ENCODE data around the gene SLC34A1. TPM values are rescaled to one million over a fixed set of nuclear protein-coding genes. Genes with fewer than 3 reads are reported as not detected.

The SLC34A1 gene
- total RNA-seq, 1 donor from 2014 or later = not detected

DNA sequence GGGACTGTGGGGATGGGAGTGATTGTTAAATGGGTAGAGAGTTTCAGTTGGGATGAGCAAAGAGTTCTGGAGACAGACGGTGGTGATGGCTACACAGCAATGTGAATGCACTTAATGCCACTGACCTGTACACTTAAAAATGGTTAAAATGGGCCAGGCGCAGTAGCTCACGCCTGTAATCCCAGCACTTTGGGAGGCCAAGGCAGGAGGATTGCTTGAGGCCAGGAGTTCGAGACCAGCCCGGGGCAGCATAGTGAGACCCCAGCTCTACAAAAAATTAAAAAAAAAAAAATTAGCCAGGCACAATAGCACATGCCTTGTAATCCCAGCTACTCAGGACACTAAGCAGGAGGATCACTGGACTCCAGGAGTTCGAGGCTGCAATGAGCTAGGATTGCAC lies 40.5 kb upstream of the SLC34A1 start:
- Mint-ChIP-seq H3K4me3 (ENCODE audit: unreplicated experiment) (no peak overlapping the region), H3K4me1 (ENCODE audit: low read depth, unreplicated experiment) (no peaks in the 10 kb centered on the region), H3K27ac (ENCODE audit: unreplicated experiment) (no peak overlapping the region), H3K27me3 (ENCODE audit: low read depth, unreplicated experiment) (no peaks in the 10 kb centered on the region), H3K9me3 (ENCODE audit: unreplicated experiment) (no peaks in the 10 kb centered on the region), H3K36me3 (ENCODE audit: low read depth, unreplicated experiment) (peaks cover 6% of the 10 kb centered on the region)
- no peak for TF ChIP-seq EZH2 (IDR thresholded peaks at IDR 0.05; ENCODE audit: insufficient read depth, low read length)
- TF ChIP-seq, protein P1, sequence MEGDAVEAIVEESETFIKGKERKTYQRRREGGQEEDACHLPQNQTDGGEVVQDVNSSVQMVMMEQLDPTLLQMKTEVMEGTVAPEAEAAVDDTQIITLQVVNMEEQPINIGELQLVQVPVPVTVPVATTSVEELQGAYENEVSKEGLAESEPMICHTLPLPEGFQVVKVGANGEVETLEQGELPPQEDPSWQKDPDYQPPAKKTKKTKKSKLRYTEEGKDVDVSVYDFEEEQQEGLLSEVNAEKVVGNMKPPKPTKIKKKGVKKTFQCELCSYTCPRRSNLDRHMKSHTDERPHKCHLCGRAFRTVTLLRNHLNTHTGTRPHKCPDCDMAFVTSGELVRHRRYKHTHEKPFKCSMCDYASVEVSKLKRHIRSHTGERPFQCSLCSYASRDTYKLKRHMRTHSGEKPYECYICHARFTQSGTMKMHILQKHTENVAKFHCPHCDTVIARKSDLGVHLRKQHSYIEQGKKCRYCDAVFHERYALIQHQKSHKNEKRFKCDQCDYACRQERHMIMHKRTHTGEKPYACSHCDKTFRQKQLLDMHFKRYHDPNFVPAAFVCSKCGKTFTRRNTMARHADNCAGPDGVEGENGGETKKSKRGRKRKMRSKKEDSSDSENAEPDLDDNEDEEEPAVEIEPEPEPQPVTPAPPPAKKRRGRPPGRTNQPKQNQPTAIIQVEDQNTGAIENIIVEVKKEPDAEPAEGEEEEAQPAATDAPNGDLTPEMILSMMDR (IDR thresholded peaks at IDR 0.05; ENCODE audit: insufficient read depth, low read depth, low read length) = no peak
- H4K20me1 ChIP-seq (ENCODE audit: insufficient read depth, low read length) = peaks cover 59% of the 10 kb centered on the region
- no peak overlapping the region for H3K4me2 ChIP-seq (ENCODE audit: low read length)
- H3K9ac ChIP-seq (ENCODE audit: low read length) = no peak overlapping the region
- no peaks in the 10 kb centered on the region for H3K4me1 ChIP-seq (ENCODE audit: insufficient read depth, low read length)
- H3K27me3 ChIP-seq (ENCODE audit: insufficient read depth, low read length) = no peaks in the 10 kb centered on the region
- no peak overlapping the region for H3K27ac ChIP-seq (ENCODE audit: low read depth, low read length)
- H3K9me3 ChIP-seq (ENCODE audit: insufficient read depth, low read depth, low read length) = no peaks in the 10 kb centered on the region
- H3K36me3 ChIP-seq (ENCODE audit: insufficient read depth, low read length) = peaks cover 20% of the 10 kb centered on the region
- no peak for DNase-seq (ENCODE audit: low read depth)
- H3K79me2 ChIP-seq (ENCODE audit: insufficient read depth, low read length) = peaks cover 85% of the 10 kb centered on the region
- no peak for FAIRE-seq
- H2AFZ ChIP-seq (ENCODE audit: low read depth, low read length) = no peak overlapping the region
- no peak overlapping the region for H3K4me3 ChIP-seq (ENCODE audit: insufficient read depth, low read depth, low read length)

DNA sequence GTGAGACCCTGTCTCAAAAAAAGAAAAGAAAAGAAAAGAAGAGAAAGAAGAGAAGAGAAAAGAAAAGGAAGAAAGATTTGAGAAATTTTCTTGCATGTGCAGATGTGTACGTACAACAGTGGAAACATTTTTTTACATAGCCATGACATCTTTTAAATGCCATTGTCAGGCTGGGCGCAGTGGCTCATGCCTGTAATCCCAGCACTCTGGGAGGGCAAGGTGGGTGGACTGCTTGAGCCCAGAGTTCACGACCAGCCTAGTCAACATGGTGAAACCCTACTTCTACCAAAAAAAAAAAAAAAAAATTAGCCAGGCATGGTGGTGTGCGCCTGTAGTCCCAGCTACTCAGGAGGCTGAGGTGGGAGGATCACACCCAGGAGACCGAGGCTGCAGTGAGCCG lies 39.3 kb upstream of the SLC34A1 start:
- Mint-ChIP-seq H3K4me3 (ENCODE audit: unreplicated experiment) (no peak overlapping the region), H3K9me3 (ENCODE audit: unreplicated experiment) (no peaks in the 10 kb centered on the region), H3K36me3 (ENCODE audit: low read depth, unreplicated experiment) (peaks cover 6% of the 10 kb centered on the region), H3K4me1 (ENCODE audit: low read depth, unreplicated experiment) (peaks cover 7% of the 10 kb centered on the region), H3K27ac (ENCODE audit: unreplicated experiment) (no peak overlapping the region), H3K27me3 (ENCODE audit: low read depth, unreplicated experiment) (no peaks in the 10 kb centered on the region)
- DNase-seq (ENCODE audit: low read depth) (no peak), FAIRE-seq (no peak)
- Histone ChIP-seq H3K4me3 (ENCODE audit: insufficient read depth, low read depth, low read length) (no peak overlapping the region), H3K27me3 (ENCODE audit: insufficient read depth, low read length) (no peaks in the 10 kb centered on the region), H2AFZ (ENCODE audit: low read depth, low read length) (no peak overlapping the region), H4K20me1 (ENCODE audit: insufficient read depth, low read length) (peaks cover 59% of the 10 kb centered on the region), H3K9ac (ENCODE audit: low read length) (no peak overlapping the region), H3K4me1 (ENCODE audit: insufficient read depth, low read length) (peaks cover 4% of the 10 kb centered on the region), H3K36me3 (ENCODE audit: insufficient read depth, low read length) (peaks cover 24% of the 10 kb centered on the region), H3K9me3 (ENCODE audit: insufficient read depth, low read depth, low read length) (no peaks in the 10 kb centered on the region), H3K27ac (ENCODE audit: low read depth, low read length) (no peak overlapping the region), H3K4me2 (ENCODE audit: low read length) (no peak overlapping the region), H3K79me2 (ENCODE audit: insufficient read depth, low read length) (peaks cover 85% of the 10 kb centered on the region)
- no peak for TF ChIP-seq EZH2 (IDR thresholded peaks at IDR 0.05; ENCODE audit: insufficient read depth, low read length)
- TF ChIP-seq, protein P1 (IDR thresholded peaks at IDR 0.05; ENCODE audit: insufficient read depth, low read depth, low read length) = no peak

DNA sequence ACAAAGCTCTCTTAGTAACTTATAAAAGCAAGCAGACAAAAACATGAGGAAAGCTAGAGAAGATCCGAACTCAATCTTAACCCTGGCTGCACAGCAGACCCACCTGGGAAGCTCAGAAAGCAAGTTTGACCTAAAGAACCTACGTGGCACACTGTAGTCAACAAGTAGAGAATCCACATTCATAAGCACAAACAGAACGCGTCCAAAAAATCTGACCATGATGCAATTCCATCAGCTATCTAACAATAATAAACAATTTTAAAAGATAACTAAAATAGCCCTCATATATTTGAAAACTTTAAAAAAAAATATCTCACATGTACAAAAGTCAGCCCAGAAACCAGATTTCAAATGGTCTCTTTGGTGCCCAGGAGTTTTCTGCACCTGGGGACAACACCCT lies 37.4 kb upstream of the SLC34A1 start:
- Histone ChIP-seq H3K4me2 (ENCODE audit: low read length) (no peak overlapping the region), H3K4me3 (ENCODE audit: insufficient read depth, low read depth, low read length) (no peak overlapping the region), H3K9me3 (ENCODE audit: insufficient read depth, low read depth, low read length) (no peaks in the 10 kb centered on the region), H3K9ac (ENCODE audit: low read length) (no peak overlapping the region), H3K27me3 (ENCODE audit: insufficient read depth, low read length) (no peaks in the 10 kb centered on the region), H3K36me3 (ENCODE audit: insufficient read depth, low read length) (peaks cover 24% of the 10 kb centered on the region), H3K4me1 (ENCODE audit: insufficient read depth, low read length) (peaks cover 14% of the 10 kb centered on the region), H3K79me2 (ENCODE audit: insufficient read depth, low read length) (peaks cover 88% of the 10 kb centered on the region), H2AFZ (ENCODE audit: low read depth, low read length) (no peak overlapping the region), H4K20me1 (ENCODE audit: insufficient read depth, low read length) (peaks cover 62% of the 10 kb centered on the region), H3K27ac (ENCODE audit: low read depth, low read length) (no peak overlapping the region)
- Mint-ChIP-seq H3K27me3 (ENCODE audit: low read depth, unreplicated experiment) (no peaks in the 10 kb centered on the region), H3K4me3 (ENCODE audit: unreplicated experiment) (no peak overlapping the region), H3K27ac (ENCODE audit: unreplicated experiment) (no peak overlapping the region), H3K9me3 (ENCODE audit: unreplicated experiment) (no peaks in the 10 kb centered on the region), H3K36me3 (ENCODE audit: low read depth, unreplicated experiment) (no peaks in the 10 kb centered on the region), H3K4me1 (ENCODE audit: low read depth, unreplicated experiment) (peaks cover 15% of the 10 kb centered on the region)
- TF ChIP-seq, protein P1 (IDR thresholded peaks at IDR 0.05; ENCODE audit: insufficient read depth, low read depth, low read length) = no peak
- TF ChIP-seq EZH2 (IDR thresholded peaks at IDR 0.05; ENCODE audit: insufficient read depth, low read length) = no peak
- DNase-seq (ENCODE audit: low read depth) (no peak), FAIRE-seq (no peak)

Measured in astrocyte (in vitro differentiated cells and primary cell).